A549 (cell line): ENCODE results near the gene SEC22A. TPM values are rescaled to one million over a fixed set of nuclear protein-coding genes. Genes with fewer than 3 reads are reported as not detected.
A peak's percentile ranks its signal among the peaks of the same experiment; 100 is the strongest.

Source experiments
- ATAC-seq, 2 experiments: fragments of 200-7000 bp in 1 of 2; fragments of >200 bp in 1 of 2; cut with Nextera tagmentation in 1 of 2; cut with Tn5 transposase in 1 of 2; 3 replicates each; pipeline versions ENCODE4 v1.8.0 to v1.9.1; 2018 to 2020; ENCODE audit warnings: mild to moderate bottlenecking in 1 of 2, moderate library complexity in 1 of 2
- CTCF ChIA-PET: fragments of 300-600 bp; sonication (Branson Sonifier 250); formaldehyde crosslinking; extraction: SDS; loops from one replicate; lab custom pipeline; 2021; ENCODE audit warnings: antibody characterized with exemption, inconsistent platforms; lab: Yijun Ruan, JAX
- POLR2A ChIA-PET: fragments of 350-600 bp; formaldehyde crosslinking; extraction: SDS; loops from one replicate; lab custom pipeline; 2021; ENCODE audit warnings: antibody characterized with exemption, inconsistent platforms; lab: Yijun Ruan, JAX
- DNase-seq, 2 experiments: peaks; one replicate each; pipeline versions ENCODE4 v3.0.0 to v3.0.0-alpha.2; 2011 to 2016; ENCODE audit warnings: low read depth in 1 of 2, low spot score in 1 of 2
- FAIRE-seq: peaks from 2 replicates; lab custom pipeline; 2011; peaks lifted over from hg19 to GRCh38; lab: Jason Lieb, UNC
- H3K27ac ChIP-seq, 2 experiments: fragments of >200 bp; sonication (Bioruptor Twin); formaldehyde crosslinking; 3 replicates each; pipeline ENCODE4 v1.5.1; 2016 to 2017
- H3K4me1 ChIP-seq: fragments of >200 bp; sonication (Bioruptor Twin); formaldehyde crosslinking; 3 replicates; pipeline ENCODE4 v1.6.1; 2016
- H3K4me2 ChIP-seq: fragments of >200 bp; sonication (Bioruptor Twin); formaldehyde crosslinking; 3 replicates; pipeline ENCODE4 v1.6.1; 2016
- H3K4me3 ChIP-seq: fragments of >200 bp; sonication (Bioruptor Twin); formaldehyde crosslinking; 3 replicates; pipeline ENCODE4 v1.5.1; 2016
- H3K9me3 ChIP-seq: fragments of >200 bp; sonication (Bioruptor Twin); formaldehyde crosslinking; 3 replicates; pipeline ENCODE4 v1.6.1; 2016
- BHLHE40 ChIP-seq: IDR thresholded peaks from 2 replicates; pipeline ENCODE4 v1.6.1; 2012; ENCODE audit warnings: low read depth, low read length, inconsistent platforms
- CBX8 ChIP-seq: fragments of 200-600 bp; sonication (generic); IDR thresholded peaks from 2 replicates; pipeline ENCODE4 v1.6.1; 2016
- CEBPB ChIP-seq, 2 experiments: fragments of >200 bp in 1 of 2; sonication (Bioruptor Twin) in 1 of 2; formaldehyde crosslinking in 1 of 2; IDR thresholded peaks; 2 replicates each; pipeline ENCODE4 v1.6.1; 2012 to 2016
- CHD4 ChIP-seq: fragments of 200-600 bp; sonication (generic); IDR thresholded peaks from 2 replicates; pipeline ENCODE4 v1.6.1; 2016; ENCODE audit warnings: antibody characterized with exemption, mild to moderate bottlenecking, borderline replicate concordance
- EP300 ChIP-seq, 2 experiments: fragments of >200 bp; sonication (Bioruptor Twin); formaldehyde crosslinking; IDR thresholded peaks; 2 replicates in 1 of 2; 3 replicates in 1 of 2; pipeline ENCODE4 v1.6.1; 2016 to 2017
- GATA3 ChIP-seq: IDR thresholded peaks from 2 replicates; pipeline ENCODE4 v1.6.1; 2012; ENCODE audit warnings: borderline replicate concordance
- HOXB13 ChIP-seq: fragments of 250-450 bp; sonication (Bioruptor Pico); IDR thresholded peaks from 2 replicates; pipeline ENCODE4 v1.5.0; 2020; ENCODE audit warnings: low read depth, mild to moderate bottlenecking, moderate library complexity
- HOXB5 ChIP-seq: fragments of 250-450 bp; sonication (Bioruptor Pico); IDR thresholded peaks from 2 replicates; pipeline ENCODE4 v1.5.0; 2020; ENCODE audit warnings: mild to moderate bottlenecking, moderate library complexity
- JUN ChIP-seq, 2 experiments: fragments of >200 bp; sonication (Bioruptor Twin); formaldehyde crosslinking; IDR thresholded peaks; 2 replicates in 1 of 2; 3 replicates in 1 of 2; pipeline ENCODE4 v1.6.1; 2016 to 2017
- MAFK ChIP-seq: fragments of 450-650 bp; IDR thresholded peaks from 2 replicates; pipeline ENCODE4 v1.6.1; 2014; ENCODE audit not compliant: partially characterized antibody
- MAZ ChIP-seq: fragments of 150-350 bp; IDR thresholded peaks from 2 replicates; pipeline ENCODE4 v1.6.1; 2014; ENCODE audit warnings: antibody characterized with exemption, low read depth, low read length, borderline replicate concordance
- MYC ChIP-seq: IDR thresholded peaks from 2 replicates; pipeline ENCODE4 v1.6.1; 2012; ENCODE audit warnings: mild to moderate bottlenecking, inconsistent platforms, low read length, improper control_type of control experiment, borderline replicate concordance
- SREBF2 ChIP-seq: fragments of 450-650 bp; IDR thresholded peaks from 2 replicates; pipeline ENCODE4 v1.6.1; 2014; ENCODE audit warnings: mild to moderate bottlenecking, moderate library complexity
- TFCP2L1 ChIP-seq: fragments of 250-450 bp; sonication (Bioruptor Pico); IDR thresholded peaks from 2 replicates; pipeline ENCODE4 v1.5.0; 2021; ENCODE audit warnings: mild to moderate bottlenecking
- ZC3H11A ChIP-seq: fragments of 450-650 bp; IDR thresholded peaks from 2 replicates; pipeline ENCODE4 v1.6.1; 2014; ENCODE audit warnings: antibody characterized with exemption, mild to moderate bottlenecking
- ZNF302 ChIP-seq: fragments of 250-450 bp; sonication (Bioruptor Pico); IDR thresholded peaks from 2 replicates; pipeline ENCODE4 v1.9.0; 2021; ENCODE audit warnings: inconsistent platforms, mild to moderate bottlenecking, moderate library complexity
- ZSCAN20 ChIP-seq: fragments of 250-450 bp; sonication (Bioruptor Pico); IDR thresholded peaks from 2 replicates; pipeline ENCODE4 v1.8.0; 2022; ENCODE audit warnings: mild to moderate bottlenecking, moderate library complexity
- WGBS: methylation state at CpG from one replicate; pipeline ENCODE4 v1.1.6; 2017; ENCODE audit errors: missing lambda C conversion rate; 5-methylcytosine and 5-hydroxymethylcytosine counted together
- polyA plus RNA-seq, 4 experiments: library from polyadenylated mRNA; depleted of rRNA in 3 of 4; stranded (reverse); fragments of >200 nt; fragmentation: RNase III in 1 of 4; extraction: RNeasy Plus Mini Kit Qiagen cat#74134 plus additional on column Dnase treatment in 1 of 4; gene quantifications; 2 replicates in 3 of 4; 3 replicates in 1 of 4; pipeline ENCODE4 v1.2.3, GENCODE V29; 2011 to 2017
- TF ChIP-seq, protein P1 (sequence below): IDR thresholded peaks from 2 replicates; pipeline ENCODE4 v1.6.1; 2012
- TF ChIP-seq, protein P2 (sequence below): fragments of 150-350 bp; IDR thresholded peaks from 2 replicates; pipeline ENCODE4 v1.6.1; 2014; ENCODE audit warnings: low read depth, mild to moderate bottlenecking, low read length
- TF ChIP-seq, protein P3 (sequence below): fragments of >200 bp; sonication (Bioruptor Twin); formaldehyde crosslinking; IDR thresholded peaks from 2 replicates; pipeline ENCODE4 v1.6.1; 2016
- TF ChIP-seq, protein P4 (sequence below): fragments of 450-650 bp; IDR thresholded peaks from 2 replicates; pipeline ENCODE4 v1.6.1; 2014; ENCODE audit warnings: antibody characterized with exemption
- TF ChIP-seq, protein P5 (sequence below): IDR thresholded peaks from 2 replicates; pipeline ENCODE4 v1.6.1; 2012; ENCODE audit warnings: low read depth, borderline replicate concordance
- TF ChIP-seq, protein P6 (sequence below): fragments of >200 bp; sonication (Bioruptor Twin); formaldehyde crosslinking; IDR thresholded peaks from 3 replicates; pipeline ENCODE4 v1.6.1; 2016

The SEC22A gene
- polyA plus RNA-seq, 2 of the 4 experiments (the other 2 are of a cell fraction), result 23.5 to 29.9 TPM

DNA sequence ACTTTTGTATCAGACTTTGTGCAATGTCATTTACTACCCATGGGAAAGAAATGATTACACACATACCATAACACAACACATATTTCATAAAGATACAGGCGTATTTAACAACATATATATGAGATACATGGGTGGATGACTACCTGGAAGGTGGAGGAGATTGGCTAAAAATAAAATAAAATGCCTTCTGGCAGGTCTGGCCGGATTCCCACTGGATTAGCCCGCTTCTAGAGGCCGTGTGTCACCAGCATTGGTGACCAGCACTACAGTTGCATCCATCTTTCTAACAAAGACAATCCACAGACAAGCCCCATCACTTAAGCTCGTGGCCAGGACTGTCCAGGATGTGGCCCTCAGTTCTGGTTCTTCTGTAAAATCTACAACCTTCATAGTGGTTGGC, 21.0 kb upstream of the SEC22A start:
- no peak overlapping the region for H3K27ac ChIP-seq
- ATAC-seq (no peak), FAIRE-seq (no peak), DNase-seq (no peak)
- H3K4me3 ChIP-seq, result no peak overlapping the region
- POLR2A ChIA-PET, result no interaction called here
- H3K9me3 ChIP-seq, result no peaks in the 10 kb centered on the region
- H3K4me2 ChIP-seq, result no peak overlapping the region
- no peaks in the 10 kb centered on the region for H3K4me1 ChIP-seq
- TF ChIP-seq, protein P1, sequence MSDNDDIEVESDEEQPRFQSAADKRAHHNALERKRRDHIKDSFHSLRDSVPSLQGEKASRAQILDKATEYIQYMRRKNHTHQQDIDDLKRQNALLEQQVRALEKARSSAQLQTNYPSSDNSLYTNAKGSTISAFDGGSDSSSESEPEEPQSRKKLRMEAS, result no peak
- no peak for TF ChIP-seq BHLHE40
- TF ChIP-seq TFCP2L1, result no peak
- TF ChIP-seq CHD4, result no peak
- TF ChIP-seq ZC3H11A, result no peak
- TF ChIP-seq, protein P2, sequence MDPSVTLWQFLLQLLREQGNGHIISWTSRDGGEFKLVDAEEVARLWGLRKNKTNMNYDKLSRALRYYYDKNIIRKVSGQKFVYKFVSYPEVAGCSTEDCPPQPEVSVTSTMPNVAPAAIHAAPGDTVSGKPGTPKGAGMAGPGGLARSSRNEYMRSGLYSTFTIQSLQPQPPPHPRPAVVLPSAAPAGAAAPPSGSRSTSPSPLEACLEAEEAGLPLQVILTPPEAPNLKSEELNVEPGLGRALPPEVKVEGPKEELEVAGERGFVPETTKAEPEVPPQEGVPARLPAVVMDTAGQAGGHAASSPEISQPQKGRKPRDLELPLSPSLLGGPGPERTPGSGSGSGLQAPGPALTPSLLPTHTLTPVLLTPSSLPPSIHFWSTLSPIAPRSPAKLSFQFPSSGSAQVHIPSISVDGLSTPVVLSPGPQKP, result no peak
- no peak for TF ChIP-seq MAZ
- no peak for TF ChIP-seq MYC
- TF ChIP-seq HOXB13, result no peak
- no peak for TF ChIP-seq GATA3
- TF ChIP-seq, protein P3, sequence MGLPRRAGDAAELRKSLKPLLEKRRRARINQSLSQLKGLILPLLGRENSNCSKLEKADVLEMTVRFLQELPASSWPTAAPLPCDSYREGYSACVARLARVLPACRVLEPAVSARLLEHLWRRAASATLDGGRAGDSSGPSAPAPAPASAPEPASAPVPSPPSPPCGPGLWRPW, result no peak
- no peak for TF ChIP-seq SREBF2
- TF ChIP-seq, protein P4, sequence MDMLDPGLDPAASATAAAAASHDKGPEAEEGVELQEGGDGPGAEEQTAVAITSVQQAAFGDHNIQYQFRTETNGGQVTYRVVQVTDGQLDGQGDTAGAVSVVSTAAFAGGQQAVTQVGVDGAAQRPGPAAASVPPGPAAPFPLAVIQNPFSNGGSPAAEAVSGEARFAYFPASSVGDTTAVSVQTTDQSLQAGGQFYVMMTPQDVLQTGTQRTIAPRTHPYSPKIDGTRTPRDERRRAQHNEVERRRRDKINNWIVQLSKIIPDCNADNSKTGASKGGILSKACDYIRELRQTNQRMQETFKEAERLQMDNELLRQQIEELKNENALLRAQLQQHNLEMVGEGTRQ, result no peak
- TF ChIP-seq HOXB5 (CRISPR knock-in tag), result no peak
- TF ChIP-seq, protein P5, sequence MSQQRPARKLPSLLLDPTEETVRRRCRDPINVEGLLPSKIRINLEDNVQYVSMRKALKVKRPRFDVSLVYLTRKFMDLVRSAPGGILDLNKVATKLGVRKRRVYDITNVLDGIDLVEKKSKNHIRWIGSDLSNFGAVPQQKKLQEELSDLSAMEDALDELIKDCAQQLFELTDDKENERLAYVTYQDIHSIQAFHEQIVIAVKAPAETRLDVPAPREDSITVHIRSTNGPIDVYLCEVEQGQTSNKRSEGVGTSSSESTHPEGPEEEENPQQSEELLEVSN, result no peak
- TF ChIP-seq, protein P6, sequence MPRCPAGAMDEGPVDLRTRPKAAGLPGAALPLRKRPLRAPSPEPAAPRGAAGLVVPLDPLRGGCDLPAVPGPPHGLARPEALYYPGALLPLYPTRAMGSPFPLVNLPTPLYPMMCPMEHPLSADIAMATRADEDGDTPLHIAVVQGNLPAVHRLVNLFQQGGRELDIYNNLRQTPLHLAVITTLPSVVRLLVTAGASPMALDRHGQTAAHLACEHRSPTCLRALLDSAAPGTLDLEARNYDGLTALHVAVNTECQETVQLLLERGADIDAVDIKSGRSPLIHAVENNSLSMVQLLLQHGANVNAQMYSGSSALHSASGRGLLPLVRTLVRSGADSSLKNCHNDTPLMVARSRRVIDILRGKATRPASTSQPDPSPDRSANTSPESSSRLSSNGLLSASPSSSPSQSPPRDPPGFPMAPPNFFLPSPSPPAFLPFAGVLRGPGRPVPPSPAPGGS, result no peak
- no peak for TF ChIP-seq CBX8
- 89% methylated on average over 5 of the region's 5 CpGs for WGBS
- CTCF ChIA-PET, result no interaction called here

DNA sequence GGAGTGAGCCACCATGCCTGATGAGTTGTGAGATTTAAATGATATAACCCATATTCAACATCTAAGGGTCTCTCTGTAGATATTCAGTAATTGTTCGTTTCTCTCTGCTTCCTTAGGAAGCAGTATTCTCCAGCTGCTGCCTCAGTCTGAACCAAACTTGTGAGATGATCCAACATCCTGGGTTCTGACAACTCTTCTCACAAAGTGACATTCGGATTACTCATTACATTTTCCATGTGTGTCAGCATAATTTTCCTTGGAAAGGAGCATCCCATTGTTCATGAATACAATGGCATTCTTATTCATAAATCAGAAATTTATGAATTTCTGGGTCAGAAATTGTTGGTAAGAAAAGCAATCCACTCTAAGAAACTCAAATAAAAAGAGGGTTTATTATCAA, 15.0 kb upstream of the SEC22A start:
- Histone ChIP-seq H3K9me3 (no peaks in the 10 kb centered on the region), H3K4me1 (no peaks in the 10 kb centered on the region), H3K4me2 (no peak overlapping the region), H3K27ac (no peak overlapping the region), H3K4me3 (no peak overlapping the region)
- no peak for DNase-seq
- FAIRE-seq, result no peak
- TF ChIP-seq ZSCAN20 (CRISPR knock-in tag) (no peak), BHLHE40 (no peak), ZNF302 (CRISPR knock-in tag) (no peak), EP300 (IDR thresholded peaks at IDR 0.05) (no peak), MAFK (peak; percentile 76), JUN (IDR thresholded peaks at IDR 0.05) (no peak)
- 64% methylated on average over 2 of the region's 2 CpGs for WGBS
- ChIA-PET CTCF (no interaction called here), POLR2A (no interaction called here)
- no peak for ATAC-seq

DNA sequence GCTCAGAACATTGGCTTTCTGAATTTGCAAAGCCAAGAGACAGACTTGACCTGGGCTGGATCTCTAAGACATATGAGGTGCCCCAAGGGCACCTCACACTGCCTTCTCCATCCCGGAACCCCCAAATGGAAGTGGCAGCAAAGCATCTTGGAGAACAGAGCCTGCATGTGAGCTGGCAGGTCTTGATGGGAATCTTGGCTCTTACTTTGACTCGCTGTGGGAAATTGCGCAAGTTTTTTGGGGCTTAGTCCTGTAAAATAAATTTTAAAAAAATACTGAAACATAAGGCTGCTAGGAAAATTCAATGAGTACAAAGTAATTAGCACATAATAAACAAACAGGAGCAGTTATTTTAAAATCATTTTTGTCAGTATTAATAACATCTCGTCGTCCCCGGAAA, 13.7 kb upstream of the SEC22A start:
- FAIRE-seq (no peak), DNase-seq (no peak), ATAC-seq (no peak)
- H3K4me1 ChIP-seq, result no peaks in the 10 kb centered on the region
- no peaks in the 10 kb centered on the region for H3K9me3 ChIP-seq
- TF ChIP-seq CEBPB (IDR thresholded peaks at IDR 0.05), result peak; percentile 59 to 64; a peak in 3 of 4 replicates
- TF ChIP-seq, protein P5, result no peak
- CTCF ChIA-PET, result no interaction called here
- 94% methylated on average over 6 of the region's 6 CpGs for WGBS
- no peak overlapping the region for H3K4me2 ChIP-seq
- H3K4me3 ChIP-seq, result no peak overlapping the region
- H3K27ac ChIP-seq, result no peak overlapping the region
- POLR2A ChIA-PET, result no interaction called here
